Stimulated activated CD8-positive, alpha-beta memory T cell treated with anti-CD3 and anti-CD28 coated beads, Interleukin-15, amount 100 ng/mL, for 4 hours (primary cell): Measurements from ENCODE around the gene ZSWIM1.
A peak's percentile ranks its signal among the peaks of the same experiment; 100 is the strongest.
"Not testable (repeated sequence)": the region's sequence is repeated elsewhere in the genome, so short reads cannot be mapped to it uniquely, and the experiment has no call there.

Experiments
- DNase-seq, 2 donors: peaks; one replicate each; pipeline ENCODE4 v3.0.0-alpha.2; 2020; ENCODE audit warnings: low read depth in 2 of 2

ZSWIM1 gene

DNA sequence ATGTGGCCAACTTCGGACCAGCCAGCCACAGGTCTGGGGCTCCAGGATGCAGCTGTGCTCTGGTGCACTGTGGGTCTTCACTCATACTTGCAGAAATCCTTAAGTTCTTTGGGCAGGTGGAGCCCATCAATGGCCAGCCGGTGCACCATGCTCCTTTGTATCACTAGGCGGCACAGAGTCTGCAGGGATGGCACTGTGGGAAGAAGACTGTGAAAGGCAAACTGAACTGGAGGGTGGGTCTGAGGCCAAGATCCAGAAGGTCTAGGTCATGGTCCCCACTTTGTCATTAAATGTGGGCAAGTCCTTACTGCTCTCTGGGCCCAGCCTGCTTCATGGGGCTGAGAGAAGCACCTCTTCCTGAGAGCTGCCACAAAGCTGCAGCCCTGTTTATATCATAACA, 7.7 kb downstream of the ZSWIM1 start:
- no peak for DNase-seq

DNA sequence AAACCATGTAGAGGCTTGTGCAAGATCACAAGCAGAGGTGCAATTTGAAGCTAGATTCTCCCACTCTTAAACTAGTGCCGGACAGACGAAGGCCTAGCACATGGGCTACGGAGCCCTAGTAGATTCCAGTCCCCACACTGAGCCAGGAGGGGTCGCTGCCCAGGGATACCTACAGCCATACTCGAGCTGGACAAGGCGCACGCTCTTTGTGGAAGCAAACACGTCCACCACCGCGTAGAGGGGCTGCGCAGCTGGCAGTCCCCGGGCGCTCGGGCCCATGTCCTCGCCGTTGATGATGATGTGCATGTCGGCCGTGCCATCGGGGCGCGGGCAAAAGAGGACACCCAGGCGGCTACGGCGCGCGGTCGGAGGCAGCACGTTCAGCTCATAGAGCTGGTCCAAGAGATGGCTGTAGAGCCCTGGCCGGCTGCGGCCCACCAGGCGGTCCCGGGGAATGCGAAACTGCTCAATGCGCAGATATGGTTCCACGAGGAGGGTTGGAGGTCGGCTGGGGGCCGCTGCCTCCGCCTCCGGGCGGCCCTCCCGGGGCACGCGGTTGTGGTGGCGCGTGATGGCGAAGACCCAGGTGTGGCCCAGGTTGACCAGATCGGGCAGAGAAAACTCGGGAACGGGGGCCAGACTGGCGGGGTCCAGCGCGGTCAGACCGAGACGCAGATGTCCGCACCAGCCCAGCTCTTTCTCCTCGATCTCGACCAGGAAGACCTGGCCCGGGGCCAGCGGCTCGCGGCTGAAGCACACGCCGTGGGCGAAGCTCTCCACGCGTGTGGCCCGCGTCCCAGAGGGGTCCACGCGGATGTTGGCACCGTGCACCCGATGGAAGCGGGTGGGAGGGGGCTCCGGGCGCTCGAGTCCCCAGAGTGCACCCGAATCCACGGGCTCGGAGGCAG, 9.3 kb downstream of the ZSWIM1 start:
- DNase-seq, result peak in 1 of 2 donors; percentile 19

DNA sequence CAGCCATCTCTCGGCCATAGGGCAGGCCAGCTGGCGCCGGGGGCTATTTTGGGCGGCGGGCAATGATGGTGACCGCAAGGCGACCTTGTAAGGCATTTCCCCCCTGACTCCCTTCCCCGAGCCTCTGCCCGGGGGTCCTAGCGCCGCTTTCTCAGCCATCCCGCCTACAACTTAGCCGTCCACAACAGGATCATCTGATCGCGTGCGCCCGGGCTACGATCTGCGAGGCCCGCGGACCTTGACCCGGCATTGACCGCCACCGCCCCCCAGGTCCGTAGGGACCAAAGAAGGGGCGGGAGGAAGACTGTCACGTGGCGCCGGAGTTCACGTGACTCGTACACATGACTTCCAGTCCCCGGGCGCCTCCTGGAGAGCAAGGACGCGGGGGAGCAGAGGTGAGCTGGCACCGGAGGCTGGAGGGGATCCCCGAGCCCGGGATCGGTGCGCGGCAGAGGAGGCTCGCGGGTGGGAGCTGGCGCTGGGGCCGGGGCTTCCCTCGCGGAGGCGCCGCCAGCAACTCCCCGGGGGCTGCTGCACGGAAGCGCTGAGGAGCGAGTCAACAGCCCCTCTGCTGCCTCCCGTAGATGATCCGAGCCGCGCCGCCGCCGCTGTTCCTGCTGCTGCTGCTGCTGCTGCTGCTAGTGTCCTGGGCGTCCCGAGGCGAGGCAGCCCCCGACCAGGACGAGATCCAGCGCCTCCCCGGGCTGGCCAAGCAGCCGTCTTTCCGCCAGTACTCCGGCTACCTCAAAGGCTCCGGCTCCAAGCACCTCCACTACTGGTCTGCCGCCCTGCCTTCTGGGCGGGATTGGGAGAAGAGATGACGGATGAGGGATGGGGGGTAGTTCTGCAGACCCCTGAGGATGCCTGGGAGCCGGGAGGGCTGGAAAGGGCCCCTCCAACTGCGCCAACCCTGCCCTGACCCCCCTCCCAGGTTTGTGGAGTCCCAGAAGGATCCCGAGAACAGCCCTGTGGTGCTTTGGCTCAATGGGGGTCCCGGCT, 10.3 kb downstream of the ZSWIM1 start, which contains the start of the genes CTSA and NEURL2:
TSS of gene CTSA (plus strand) at position 351 of the 999 bp plus-strand sequence. CDS start at position 585, 234 bp downstream.
TSS of gene NEURL2 (minus strand) at position 224 of the 999 bp plus-strand sequence. CDS start at position 7, 217 bp downstream.
- peak; percentile 70 to 80 for DNase-seq

DNA sequence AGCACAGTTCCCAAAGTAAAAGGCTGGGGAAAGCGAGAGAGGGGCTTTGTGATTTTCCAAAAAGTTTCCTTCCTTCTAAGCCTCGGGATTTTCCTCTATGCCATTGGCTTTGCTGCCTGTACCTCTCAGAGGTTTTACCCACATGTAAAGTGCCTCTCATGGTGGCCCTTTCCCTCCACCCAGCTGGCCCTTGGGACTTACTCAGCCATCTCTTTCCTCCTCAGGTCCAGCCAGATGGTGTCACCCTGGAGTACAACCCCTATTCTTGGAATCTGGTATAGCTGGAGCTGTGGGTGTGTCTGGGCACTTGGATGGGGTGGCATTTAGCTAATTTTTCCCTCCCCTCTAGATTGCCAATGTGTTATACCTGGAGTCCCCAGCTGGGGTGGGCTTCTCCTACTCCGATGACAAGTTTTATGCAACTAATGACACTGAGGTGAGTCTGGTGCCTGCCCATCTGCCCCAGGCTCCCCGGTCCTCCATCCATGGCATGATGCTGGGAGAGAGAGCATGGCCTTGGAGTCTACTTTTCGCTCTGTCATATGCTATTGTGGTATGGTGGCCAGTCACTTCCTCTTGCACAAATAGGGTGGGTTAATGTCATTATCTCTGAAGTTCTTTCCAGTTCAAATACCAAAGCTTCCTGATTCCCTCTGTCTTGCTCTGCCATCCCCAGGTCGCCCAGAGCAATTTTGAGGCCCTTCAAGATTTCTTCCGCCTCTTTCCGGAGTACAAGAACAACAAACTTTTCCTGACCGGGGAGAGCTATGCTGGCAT, 11.2 kb downstream of the ZSWIM1 start:
- no peak for DNase-seq

DNA sequence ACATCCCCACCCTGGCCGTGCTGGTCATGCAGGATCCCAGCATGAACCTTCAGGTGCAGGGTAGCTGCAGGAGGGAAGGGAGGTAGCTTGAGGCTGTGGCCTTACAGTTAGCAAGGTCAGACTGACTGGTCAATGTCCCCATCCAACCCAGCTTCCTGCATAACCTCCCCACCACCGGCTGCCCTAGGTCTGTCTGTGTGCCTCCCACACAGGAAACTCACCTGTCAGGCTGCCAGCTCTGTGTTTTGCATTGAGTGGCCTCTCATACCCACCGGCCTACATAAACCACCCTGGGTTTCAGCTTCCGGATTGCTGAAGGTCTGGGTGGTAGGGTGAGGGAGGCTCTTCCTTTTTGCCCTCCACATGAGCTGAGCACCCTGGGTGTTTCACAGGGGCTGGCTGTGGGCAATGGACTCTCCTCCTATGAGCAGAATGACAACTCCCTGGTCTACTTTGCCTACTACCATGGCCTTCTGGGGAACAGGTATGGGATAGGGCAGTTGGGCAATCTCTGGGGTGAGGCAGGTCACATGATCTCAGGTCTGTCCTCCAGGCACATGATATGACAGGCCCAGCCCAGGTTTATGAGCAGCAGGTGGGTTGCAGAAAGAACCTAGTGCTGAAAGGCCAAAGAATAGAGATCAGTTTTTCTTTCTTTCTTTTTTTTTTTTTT, 11.9 kb downstream of the ZSWIM1 start:
- DNase-seq, result no peak

DNA sequence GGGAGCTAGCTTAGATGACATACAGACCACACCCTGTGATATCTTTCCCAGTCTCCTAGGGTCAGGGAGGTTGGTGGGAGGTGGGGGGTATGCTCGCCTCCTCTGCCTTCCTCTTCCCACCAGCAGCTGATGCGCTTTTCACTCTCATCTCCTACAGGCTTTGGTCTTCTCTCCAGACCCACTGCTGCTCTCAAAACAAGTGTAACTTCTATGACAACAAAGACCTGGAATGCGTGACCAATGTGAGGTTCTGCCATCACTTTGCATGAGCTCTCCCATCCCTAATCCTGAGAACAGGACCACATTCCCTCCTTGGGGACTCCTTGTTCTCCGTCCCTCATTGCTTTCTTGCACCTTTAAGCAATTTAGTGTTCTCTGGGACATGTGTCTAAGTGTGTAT, 12.8 kb downstream of the ZSWIM1 start:
- DNase-seq, result no peak

DNA sequence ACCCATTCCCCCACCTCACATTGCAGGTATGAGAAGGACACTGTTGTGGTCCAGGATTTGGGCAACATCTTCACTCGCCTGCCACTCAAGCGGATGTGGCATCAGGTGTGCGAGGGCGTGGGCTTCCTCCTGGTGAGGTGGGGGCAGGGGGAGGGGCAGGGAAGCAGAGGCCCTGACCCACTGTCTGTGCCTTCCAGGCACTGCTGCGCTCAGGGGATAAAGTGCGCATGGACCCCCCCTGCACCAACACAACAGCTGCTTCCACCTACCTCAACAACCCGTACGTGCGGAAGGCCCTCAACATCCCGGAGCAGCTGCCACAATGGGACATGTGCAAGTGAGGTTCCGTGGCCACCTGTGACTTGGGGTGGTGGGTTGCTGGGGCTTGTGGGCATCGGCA, 13.8 kb downstream of the ZSWIM1 start:
- no peak for DNase-seq

DNA sequence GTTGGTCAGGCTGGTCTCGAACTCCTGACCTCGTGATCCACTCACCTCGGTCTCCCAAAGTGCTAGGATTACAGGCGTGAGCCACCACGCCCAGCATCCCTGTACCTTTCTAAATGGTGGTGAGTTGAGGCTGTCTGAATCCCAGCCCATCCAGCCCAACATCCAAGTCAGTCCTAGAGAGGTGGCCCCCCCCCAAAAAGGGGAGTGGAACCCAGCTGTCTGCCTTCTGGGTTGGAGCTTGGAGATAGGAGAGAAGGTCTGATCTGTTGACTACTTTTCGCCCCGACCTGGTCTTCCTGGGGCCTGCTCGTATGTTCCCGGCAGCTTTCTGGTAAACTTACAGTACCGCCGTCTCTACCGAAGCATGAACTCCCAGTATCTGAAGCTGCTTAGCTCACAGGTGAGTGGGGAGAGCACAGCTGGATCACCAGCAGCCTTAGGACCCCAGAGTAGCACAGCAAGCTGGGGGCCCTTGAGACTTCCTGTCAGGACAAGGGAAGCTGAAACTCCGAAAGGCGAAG, 15.7 kb downstream of the ZSWIM1 start:
- DNase-seq, result no peak

DNA sequence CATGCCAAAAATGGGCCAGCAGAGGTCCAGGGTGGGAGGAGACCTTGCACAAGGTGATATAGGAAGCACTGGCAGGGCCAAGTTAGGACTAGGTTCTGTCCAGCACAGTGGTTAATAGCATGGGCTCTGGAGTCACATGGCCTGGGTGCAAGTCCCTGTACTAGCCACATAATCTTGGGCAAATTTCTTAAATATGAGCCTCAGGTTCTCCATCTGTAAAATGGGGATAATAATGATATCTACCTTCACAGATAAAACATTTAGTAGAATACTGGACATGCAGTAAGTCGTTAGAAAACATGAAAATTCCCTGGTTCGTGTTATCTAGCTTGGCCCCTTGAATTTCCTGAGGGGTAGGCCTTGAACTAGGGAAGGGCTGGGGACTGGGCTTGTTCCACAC, 16.3 kb downstream of the ZSWIM1 start:
- no peak for DNase-seq

DNA sequence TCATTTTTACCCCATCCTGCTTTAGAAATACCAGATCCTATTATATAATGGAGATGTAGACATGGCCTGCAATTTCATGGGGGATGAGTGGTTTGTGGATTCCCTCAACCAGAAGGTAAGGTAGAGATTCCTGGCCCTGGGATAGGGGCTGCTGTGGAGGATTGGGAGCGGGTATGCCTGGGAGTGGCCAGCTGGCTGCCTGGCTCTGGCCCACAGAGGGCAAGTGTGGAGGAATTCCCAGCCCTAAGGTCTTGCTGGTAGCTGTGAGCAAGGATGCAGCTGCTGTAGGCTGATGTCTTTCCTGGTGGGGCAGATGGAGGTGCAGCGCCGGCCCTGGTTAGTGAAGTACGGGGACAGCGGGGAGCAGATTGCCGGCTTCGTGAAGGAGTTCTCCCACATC, 16.7 kb downstream of the ZSWIM1 start:
- no peak for DNase-seq

DNA sequence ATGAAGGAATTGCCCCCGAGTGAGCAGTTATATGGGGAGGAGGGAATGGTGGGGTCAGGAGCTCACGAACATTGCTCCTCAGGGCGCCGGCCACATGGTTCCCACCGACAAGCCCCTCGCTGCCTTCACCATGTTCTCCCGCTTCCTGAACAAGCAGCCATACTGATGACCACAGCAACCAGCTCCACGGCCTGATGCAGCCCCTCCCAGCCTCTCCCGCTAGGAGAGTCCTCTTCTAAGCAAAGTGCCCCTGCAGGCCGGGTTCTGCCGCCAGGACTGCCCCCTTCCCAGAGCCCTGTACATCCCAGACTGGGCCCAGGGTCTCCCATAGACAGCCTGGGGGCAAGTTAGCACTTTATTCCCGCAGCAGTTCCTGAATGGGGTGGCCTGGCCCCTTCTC, 17.3 kb downstream of the ZSWIM1 start:
- DNase-seq, result no peak

DNA sequence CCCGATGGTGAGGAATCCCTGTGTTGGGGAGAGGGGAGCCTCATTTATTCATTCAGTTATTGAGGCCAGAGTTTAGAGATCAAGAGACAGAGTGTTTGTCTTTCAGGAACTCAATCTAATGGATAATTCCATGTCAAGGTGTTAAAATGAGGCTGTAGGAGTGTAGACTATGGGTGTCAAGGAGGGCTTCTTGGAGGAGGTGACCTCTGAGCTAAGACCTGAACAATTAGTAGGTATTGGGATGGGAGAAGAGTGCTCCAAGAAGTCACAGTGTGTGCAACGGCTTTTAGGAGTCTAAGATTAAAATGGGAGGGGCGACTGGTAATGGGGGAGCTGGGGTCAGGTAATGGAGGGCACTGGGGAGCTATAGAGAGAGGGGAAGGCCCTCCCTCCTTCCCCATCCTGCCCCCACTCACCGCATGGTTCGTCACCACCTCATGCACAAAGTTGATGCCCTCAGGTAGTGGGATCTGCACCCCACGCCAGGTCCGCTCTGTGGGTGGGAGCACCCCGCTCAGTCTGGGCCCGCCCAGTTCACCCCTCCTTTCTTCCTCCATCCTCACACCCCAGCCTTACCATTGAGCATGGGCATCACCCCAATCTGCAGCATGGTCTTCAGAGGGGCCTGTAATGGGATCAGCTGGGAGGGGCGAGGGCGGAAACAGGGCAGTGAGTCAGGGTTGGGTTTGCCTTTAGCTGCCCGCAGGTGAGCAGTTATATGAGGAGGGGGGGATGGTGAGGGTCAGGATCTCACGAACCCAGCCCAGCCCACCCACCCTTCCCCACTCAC, 18.2 kb downstream of the ZSWIM1 start:
- no peak for DNase-seq

DNA sequence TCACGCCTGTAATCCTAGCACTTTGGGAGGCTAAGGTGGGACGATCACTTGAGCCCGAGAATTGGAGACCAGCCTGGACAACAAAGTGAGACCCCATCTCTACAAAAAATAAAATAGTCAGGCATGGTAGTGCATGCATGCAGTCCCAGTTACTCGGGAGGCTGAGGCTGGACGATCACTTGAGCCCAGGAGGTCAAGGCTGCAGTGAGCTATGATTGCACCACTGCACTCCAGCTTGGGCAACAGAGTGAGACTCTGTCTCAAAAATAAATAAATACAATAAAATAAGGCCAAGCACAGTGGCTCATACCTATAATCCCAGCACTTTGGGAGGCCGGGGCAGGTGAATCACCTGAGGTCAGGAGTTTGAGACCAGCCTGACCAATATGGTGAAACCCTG, 20.3 kb downstream of the ZSWIM1 start:
- not testable (repeated sequence) for DNase-seq

DNA sequence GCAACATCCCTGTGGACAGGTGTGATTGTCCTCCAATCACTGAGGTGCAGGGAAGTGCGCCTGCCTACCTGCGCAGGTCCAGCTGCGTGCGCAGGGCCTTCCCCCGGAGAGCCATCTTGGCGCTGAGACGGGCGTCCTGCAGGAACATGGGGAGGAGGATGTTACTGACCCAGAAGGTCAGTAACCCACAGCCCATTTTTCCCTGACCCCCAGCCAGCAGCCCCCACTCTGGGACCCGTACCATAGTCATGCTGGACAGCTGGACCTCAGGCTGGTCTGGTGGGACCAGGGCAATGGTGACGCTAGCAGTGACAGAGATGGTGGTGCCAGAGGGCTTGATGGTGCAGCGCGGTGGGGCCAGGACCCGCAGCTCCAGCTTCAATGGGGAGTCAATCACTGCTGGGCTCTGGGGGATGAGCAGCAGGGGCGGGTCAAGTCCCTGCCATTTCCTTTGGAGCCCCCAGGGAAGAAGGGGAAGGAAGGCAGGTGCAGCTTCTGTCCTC, 21.2 kb downstream of the ZSWIM1 start:
- no peak for DNase-seq

DNA sequence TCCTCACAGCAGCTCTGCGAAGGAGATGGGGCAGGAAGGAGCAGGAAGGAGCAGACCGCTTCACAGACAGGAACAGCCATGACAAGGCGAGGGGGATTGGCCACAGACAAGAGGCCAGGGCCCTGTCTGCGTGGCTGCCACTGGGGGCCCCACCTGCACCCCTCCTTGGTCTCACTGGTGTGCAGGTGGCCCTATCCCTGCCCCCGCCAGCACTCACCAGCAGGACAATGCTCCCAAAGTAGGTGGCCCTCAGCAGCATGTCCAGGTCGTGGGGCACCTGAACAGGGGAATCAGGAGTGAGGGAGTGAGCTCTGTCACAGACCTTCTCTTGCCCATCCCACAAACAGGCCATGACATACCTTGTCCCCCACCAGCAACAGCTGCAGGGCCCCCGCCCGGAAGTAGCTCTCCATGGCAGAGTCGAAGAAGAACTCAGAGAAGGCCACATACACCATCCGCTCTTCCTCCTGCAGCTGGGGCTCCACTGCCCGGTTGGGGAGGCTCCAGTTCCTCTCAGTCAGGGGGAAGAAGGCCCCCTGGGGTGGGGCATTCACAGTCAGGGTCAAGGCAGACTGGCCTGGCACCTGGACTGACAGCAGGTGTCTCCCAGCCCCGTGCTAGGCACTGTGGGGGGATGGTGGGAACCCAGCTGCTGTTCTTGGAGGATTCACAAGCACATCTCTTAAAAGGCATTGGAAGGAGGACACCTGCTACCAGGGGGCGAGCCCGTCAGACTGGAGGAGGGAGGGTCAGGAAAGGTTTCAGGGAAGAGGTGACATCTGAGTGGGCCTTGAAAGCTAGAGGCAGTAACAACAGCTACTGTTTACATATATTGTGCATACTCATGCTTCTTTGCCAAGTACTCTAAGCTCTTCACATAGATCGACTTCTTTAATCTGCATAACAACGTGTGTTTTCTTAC, 23.8 kb downstream of the ZSWIM1 start:
- DNase-seq, result no peak

DNA sequence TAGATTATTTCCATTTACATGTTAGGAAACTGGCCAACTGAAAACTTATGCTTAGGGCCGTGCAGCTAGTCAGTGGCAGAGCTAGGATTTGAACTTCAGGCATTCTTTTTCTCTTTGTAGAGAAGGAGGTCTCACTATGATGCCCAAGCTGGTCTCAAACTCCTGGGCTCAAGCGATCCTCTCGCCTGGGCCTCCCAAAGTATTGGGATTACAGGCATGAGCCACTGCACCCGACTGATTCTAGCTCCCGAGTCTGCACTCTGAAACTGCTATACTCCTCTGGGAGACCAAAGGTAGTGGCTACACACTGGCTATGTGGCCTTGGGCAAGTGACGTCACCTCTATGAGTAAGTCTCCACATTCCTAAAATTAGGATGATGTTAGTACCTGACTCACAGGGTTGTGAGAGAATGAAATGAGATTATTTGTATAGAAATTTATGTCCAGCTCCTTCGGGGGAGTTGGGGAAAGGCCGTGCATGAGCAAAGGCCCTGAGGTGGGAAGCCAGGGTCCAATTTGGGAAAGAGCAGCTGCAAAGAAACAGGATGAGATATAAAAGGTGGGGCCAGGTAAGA, 24.6 kb downstream of the ZSWIM1 start:
- no peak for DNase-seq

DNA sequence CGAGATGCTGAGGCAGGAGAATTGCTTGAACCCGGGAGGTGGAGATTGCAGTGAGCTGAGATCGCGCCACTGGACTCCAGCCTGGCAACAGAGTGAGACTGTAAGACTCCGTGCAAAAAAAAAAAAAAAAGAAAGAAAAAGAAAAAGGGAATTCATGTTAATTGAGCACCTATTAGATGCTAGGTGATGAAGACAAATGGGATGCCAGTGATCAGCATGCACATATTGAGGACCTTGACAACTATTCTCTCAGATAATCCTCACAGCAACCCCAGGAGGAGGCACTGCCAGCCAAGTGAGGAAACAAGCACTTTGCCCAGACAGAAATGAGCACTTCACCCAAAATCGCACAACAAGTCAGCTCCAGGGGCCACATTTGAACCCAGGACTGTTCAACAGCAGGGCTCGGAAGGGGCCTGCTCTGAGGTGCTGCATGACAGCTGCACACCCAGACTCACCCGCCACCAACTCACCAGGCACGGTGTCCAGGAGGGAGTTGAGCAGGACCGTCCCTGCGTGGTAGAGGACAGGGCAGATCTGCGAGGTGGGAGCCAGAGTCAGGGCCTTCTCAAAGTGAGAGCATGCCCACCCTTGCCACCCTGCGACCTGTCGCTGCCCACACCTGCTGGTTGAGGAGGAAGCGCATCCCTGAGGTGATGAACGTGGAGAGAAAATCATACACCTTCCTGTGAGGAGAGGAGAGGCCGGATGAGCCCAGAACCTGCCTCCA, 26.4 kb downstream of the ZSWIM1 start:
- DNase-seq, result no peak
